K562 (cell line): ENCODE results near the gene ZNF562. TPM values are rescaled to one million over a fixed set of nuclear protein-coding genes. Genes with fewer than 3 reads are reported as not detected.
A peak's percentile ranks its signal among the peaks of the same experiment; 100 is the strongest.

ENCODE experiments used
- ATAC-seq: fragments of 200-7000 bp; cut with Tn5 transposase; 3 replicates; pipeline ENCODE4 v1.9.1; 2020; ENCODE audit warnings: moderate library complexity
- BruUV-seq: library from RNA; stranded (reverse); fragments of 400-500 nt; replicated peaks from 2 replicates; lab custom pipeline; 2021; lab: Mats Ljungman, UMichigan
- CTCF ChIA-PET: fragments of 300-600 bp; formaldehyde crosslinking; extraction: SDS; loops from one replicate; lab custom pipeline; 2021; ENCODE audit warnings: low intra/inter-chr PET ratio; lab: Yijun Ruan, JAX
- POLR2A ChIA-PET: fragments of 300-600, 350-650 bp; sonication (Branson Sonifier 250); formaldehyde crosslinking; extraction: SDS; loops from one replicate; lab custom pipeline; 2021; ENCODE audit warnings: antibody characterized with exemption, inconsistent platforms; lab: Yijun Ruan, JAX
- DNase-seq, 4 experiments: peaks; one replicate each; pipeline versions ENCODE4 v3.0.0 to v3.0.0-alpha.2; 2011 to 2018; ENCODE audit warnings: low spot score in 3 of 4, mixed read lengths in 3 of 4; ENCODE audit errors: extremely low read depth in 1 of 4
- FAIRE-seq: peaks from 2 replicates; lab custom pipeline; 2011; peaks lifted over from hg19 to GRCh38; lab: Jason Lieb, UNC
- H2AFZ ChIP-seq: 2 replicates; pipeline ENCODE4 v1.6.0; 2011; ENCODE audit warnings: low read depth, low read length, control low read depth, inconsistent platforms
- H3K27ac ChIP-seq: fragments of 200-600 bp; 3 replicates; pipeline ENCODE4 v1.8.0; 2011; ENCODE audit warnings: low read depth, mild to moderate bottlenecking, control low read depth, inconsistent platforms, low read length, moderate library complexity, mixed read lengths; ENCODE audit errors: extremely low read depth
- H3K27me3 ChIP-seq, 2 experiments: fragments of 300-600 bp in 1 of 2; 2 replicates in 1 of 2; 3 replicates in 1 of 2; pipeline versions ENCODE4 v1.6.0 to v1.8.0; 2011; ENCODE audit warnings: inconsistent platforms in 2 of 2, low read length in 2 of 2, mild to moderate bottlenecking in 1 of 2, mixed read lengths in 1 of 2, moderate library complexity in 1 of 2; ENCODE audit not compliant: control insufficient read depth in 2 of 2, insufficient read depth in 2 of 2
- H3K36me3 ChIP-seq: fragments of 300-600 bp; 3 replicates; pipeline ENCODE4 v1.8.0; 2011; ENCODE audit warnings: mild to moderate bottlenecking, low read length, inconsistent platforms; ENCODE audit not compliant: control insufficient read depth, insufficient read depth
- H3K4me1 ChIP-seq, 2 experiments: fragments of 200-600 bp in 1 of 2; replicated peaks in 1 of 2; 2 replicates in 1 of 2; 3 replicates in 1 of 2; pipeline versions ENCODE4 v1.5.1 to v1.8.0; 2011; ENCODE audit warnings: inconsistent platforms in 2 of 2, low read length in 2 of 2, mild to moderate bottlenecking in 1 of 2, mixed read lengths in 1 of 2, moderate library complexity in 1 of 2; ENCODE audit not compliant: control insufficient read depth in 2 of 2, insufficient read depth in 2 of 2
- H3K4me2 ChIP-seq: 2 replicates; pipeline ENCODE4 v1.6.1; 2011; ENCODE audit warnings: low read length, control low read depth, inconsistent platforms, mixed read lengths; ENCODE audit not compliant: insufficient read depth
- H3K4me3 ChIP-seq: fragments of 200-600 bp; sonication (generic), shearing (Covaris generic); 2 replicates; pipeline ENCODE4 v1.5.1; 2016; ENCODE audit warnings: control low read depth, inconsistent platforms
- H3K79me2 ChIP-seq: fragments of 200-600 bp; 3 replicates; pipeline ENCODE4 v1.8.0; 2011; ENCODE audit warnings: low read length, inconsistent platforms; ENCODE audit not compliant: control insufficient read depth, insufficient read depth
- H3K9ac ChIP-seq, 2 experiments: 2 replicates each; pipeline versions ENCODE4 v1.6.0 to v1.6.1; 2011; ENCODE audit warnings: low read depth in 2 of 2, low read length in 2 of 2, control low read depth in 1 of 2, inconsistent platforms in 1 of 2, mild to moderate bottlenecking in 1 of 2, mixed read lengths in 1 of 2; ENCODE audit not compliant: insufficient read depth in 1 of 2
- H3K9me1 ChIP-seq: one replicate; pipeline ENCODE4 v1.6.0; 2011; ENCODE audit warnings: inconsistent platforms, mild to moderate bottlenecking, low read length, moderate library complexity; ENCODE audit not compliant: control insufficient read depth, insufficient read depth
- H3K9me3 ChIP-seq: replicated peaks from 2 replicates; pipeline ENCODE4 v1.5.1; 2011; ENCODE audit warnings: low read depth, low read length, inconsistent platforms; ENCODE audit not compliant: control insufficient read depth, insufficient read depth
- H4K20me1 ChIP-seq: replicated peaks from 2 replicates; pipeline ENCODE4 v1.6.1; 2011; ENCODE audit warnings: low read length, inconsistent platforms, mixed read lengths; ENCODE audit not compliant: control insufficient read depth, insufficient read depth
- CHD4 ChIP-seq: fragments of 200-600 bp; sonication (generic); IDR thresholded peaks from 3 replicates; pipeline ENCODE4 v1.6.1; 2012; ENCODE audit warnings: low read depth, mild to moderate bottlenecking, mixed read lengths, low read length, inconsistent platforms; ENCODE audit not compliant: insufficient read depth, insufficient replicate concordance, poor library complexity, severe bottlenecking
- GABPB1 ChIP-seq: sonication (generic); formaldehyde crosslinking; IDR thresholded peaks from 2 replicates; pipeline ENCODE4 v1.8.0; 2022; ENCODE audit warnings: mild to moderate bottlenecking, missing genetic modification reagents
- HOXB6 ChIP-seq: fragments of 250-450 bp; sonication (Bioruptor Pico); IDR thresholded peaks from 2 replicates; pipeline ENCODE4 v1.5.1; 2022; ENCODE audit warnings: mild to moderate bottlenecking, borderline replicate concordance
- PML ChIP-seq: IDR thresholded peaks from 2 replicates; pipeline ENCODE4 v1.6.1; 2012; ENCODE audit warnings: low read length, inconsistent platforms
- POLR2A ChIP-seq: fragments of 450-650 bp; conservative IDR thresholded peaks from 2 replicates; pipeline ENCODE4 v1.6.1; 2016
- SMC3 ChIP-seq: conservative IDR thresholded peaks from 2 replicates; pipeline ENCODE4 v1.6.1; 2011; ENCODE audit warnings: low read depth, low read length, improper control_type of control experiment; ENCODE audit not compliant: insufficient read depth
- SOX6 ChIP-seq: fragments of 450-650 bp; IDR thresholded peaks from 2 replicates; pipeline ENCODE4 v1.6.1; 2014; ENCODE audit warnings: mild to moderate bottlenecking
- SP2 ChIP-seq: IDR thresholded peaks from 2 replicates; pipeline ENCODE4 v1.6.1; 2011; ENCODE audit warnings: mild to moderate bottlenecking, low read depth, low read length, moderate library complexity; ENCODE audit not compliant: poor library complexity, severe bottlenecking; ENCODE audit errors: extremely low read depth
- ZFP36 ChIP-seq: fragments of 150-350 bp; IDR thresholded peaks from 2 replicates; pipeline ENCODE4 v1.6.1; 2018; ENCODE audit warnings: low read length, low read depth; ENCODE audit not compliant: partially characterized antibody
- ZNF253 ChIP-seq: fragments of 250-450 bp; sonication (Bioruptor Pico); conservative IDR thresholded peaks from 2 replicates; pipeline ENCODE4 v1.6.1; 2021; ENCODE audit warnings: mild to moderate bottlenecking
- ZNF431 ChIP-seq: sonication (generic); formaldehyde crosslinking; IDR thresholded peaks from 2 replicates; pipeline ENCODE4 v1.8.0; 2022; ENCODE audit warnings: mild to moderate bottlenecking, missing genetic modification reagents
- WGBS: fragments of 100-300 bp; shearing (Covaris generic); methylation state at CpG from one replicate; pipeline ENCODE4 v1.1.6; 2016; ENCODE audit warnings: low coverage, mixed read lengths; ENCODE audit not compliant: insufficient coverage; ENCODE audit errors: missing lambda C conversion rate; 5-methylcytosine and 5-hydroxymethylcytosine counted together
- in situ Hi-C: fragments of 300-500 bp; cut with MboI; formaldehyde crosslinking; loops from 4 replicates; pipeline ENCODE4 v1.15.0; 2018; ENCODE audit warnings: inconsistent platforms, mixed read lengths
- intact Hi-C: fragments of 100-400 bp; cut with micrococcal nuclease; formaldehyde crosslinking; loops from 2 replicates; pipeline ENCODE4 v1.14.2; 2022
- polyA plus RNA-seq, 8 experiments: library from polyadenylated mRNA; depleted of rRNA in 4 of 8; stranded (reverse) in 5 of 8; unstranded in 3 of 8; fragments of >200 nt; fragmentation: Nextera tagmentation in 2 of 8; fragmentation: Illumina TruSeq in 1 of 8; extraction: Ambion mirVana in 2 of 8; extraction: Trizol in 1 of 8; gene quantifications; 2 replicates each; pipeline versions ENCODE4 v1.2.1 to v1.2.3, GENCODE V29; 2011 to 2014; ENCODE audit warnings: inconsistent platforms in 1 of 8, missing spikeins in 1 of 8
- total RNA-seq, 7 experiments: library from RNA; depleted of rRNA in 6 of 7; stranded (reverse); fragments of >200 nt in 6 of 7; fragmentation: Illumina TruSeq in 2 of 7; extraction: Trizol in 2 of 7; gene quantifications; 2 replicates each; pipeline versions ENCODE4 v1.2.1 to v1.2.3, GENCODE V29; 2011 to 2021; ENCODE audit warnings: low replicate concordance in 1 of 7
- TF ChIP-seq, protein P1 (sequence below), 2 experiments: fragments of 450-650 bp; IDR thresholded peaks; 2 replicates each; pipeline ENCODE4 v1.6.1; 2018; ENCODE audit warnings: mild to moderate bottlenecking in 2 of 2, low read depth in 1 of 2; ENCODE audit not compliant: partially characterized antibody in 2 of 2
- TF ChIP-seq, protein P2 (sequence below): fragments of 450-650 bp; IDR thresholded peaks from 2 replicates; pipeline ENCODE4 v1.6.1; 2016
- TF ChIP-seq, protein P3 (sequence below): fragments of 250-450 bp; sonication (Bioruptor Pico); IDR thresholded peaks from 2 replicates; pipeline ENCODE4 v1.4.0; 2020; ENCODE audit warnings: borderline replicate concordance
- TF ChIP-seq, protein P4 (sequence below): fragments of 250-450 bp; sonication (Bioruptor Pico); IDR thresholded peaks from 2 replicates; pipeline ENCODE4 v1.4.0; 2020; ENCODE audit warnings: mild to moderate bottlenecking

Gene ZNF562
- total and polyA plus RNA-seq, 9 of the 15 experiments (the other 6 are each of a cell fraction or from before 2014, with no cell fraction given): 11.8 to 46.9 (median 20.8) TPM

DNA sequence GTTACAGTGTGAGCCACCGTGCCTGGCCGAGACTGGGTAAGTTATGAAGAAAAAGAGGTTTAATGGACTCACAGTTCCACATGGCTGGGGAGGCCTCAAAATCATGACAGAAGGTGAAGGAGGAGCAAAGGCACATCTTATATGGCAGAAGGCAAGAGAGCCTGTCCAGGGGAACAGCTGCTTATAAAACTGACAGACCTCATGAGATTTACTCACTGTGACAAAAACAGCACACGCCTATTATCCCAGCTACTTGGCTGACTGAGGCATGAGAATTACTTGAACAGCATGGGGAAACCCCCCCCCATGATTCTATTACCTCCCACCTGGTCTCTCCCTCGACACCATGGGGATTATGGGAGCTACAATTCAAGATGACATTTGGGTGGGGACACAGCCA is 30.4 kb downstream of the ZNF562 start:
- Histone ChIP-seq H3K4me1 (no peaks in the 10 kb centered on the region; a peak in 1 of 5 replicates), H3K36me3 (peaks cover 17% of the 10 kb centered on the region; the same call in 2 of the 3 replicates), H3K79me2 (peaks cover 6% of the 10 kb centered on the region; the same call in 2 of the 3 replicates), H3K4me3 (no peak overlapping the region), H3K27me3 (no peaks in the 10 kb centered on the region), H3K4me2 (no peak overlapping the region), H4K20me1 (no peaks in the 10 kb centered on the region), H3K9ac (no peak overlapping the region), H3K9me3 (peaks cover 11% of the 10 kb centered on the region), H2AFZ (no peak overlapping the region), H3K9me1 (no peaks in the 10 kb centered on the region), H3K27ac (no peak overlapping the region)
- BruUV-seq: no TSS peak
- WGBS: 89% methylated on average over 4 of the region's 4 CpGs
- ATAC-seq: no peak
- in situ Hi-C loops (no loop called here), intact Hi-C loops (no loop called here)
- CTCF ChIA-PET: no interaction called here
- POLR2A ChIA-PET: interaction anchor here (0.9 to 2.1 kb wide), 2 partner anchors 10 to 68 kb away, joined by 3 to 9 read pairs; no protein-coding TSS in a partner anchor
- FAIRE-seq: no peak
- DNase-seq: no peak
- peak; percentile 91 for TF ChIP-seq ZNF431 (CRISPR knock-in tag)
- TF ChIP-seq SOX6: no peak
- TF ChIP-seq, protein P1, sequence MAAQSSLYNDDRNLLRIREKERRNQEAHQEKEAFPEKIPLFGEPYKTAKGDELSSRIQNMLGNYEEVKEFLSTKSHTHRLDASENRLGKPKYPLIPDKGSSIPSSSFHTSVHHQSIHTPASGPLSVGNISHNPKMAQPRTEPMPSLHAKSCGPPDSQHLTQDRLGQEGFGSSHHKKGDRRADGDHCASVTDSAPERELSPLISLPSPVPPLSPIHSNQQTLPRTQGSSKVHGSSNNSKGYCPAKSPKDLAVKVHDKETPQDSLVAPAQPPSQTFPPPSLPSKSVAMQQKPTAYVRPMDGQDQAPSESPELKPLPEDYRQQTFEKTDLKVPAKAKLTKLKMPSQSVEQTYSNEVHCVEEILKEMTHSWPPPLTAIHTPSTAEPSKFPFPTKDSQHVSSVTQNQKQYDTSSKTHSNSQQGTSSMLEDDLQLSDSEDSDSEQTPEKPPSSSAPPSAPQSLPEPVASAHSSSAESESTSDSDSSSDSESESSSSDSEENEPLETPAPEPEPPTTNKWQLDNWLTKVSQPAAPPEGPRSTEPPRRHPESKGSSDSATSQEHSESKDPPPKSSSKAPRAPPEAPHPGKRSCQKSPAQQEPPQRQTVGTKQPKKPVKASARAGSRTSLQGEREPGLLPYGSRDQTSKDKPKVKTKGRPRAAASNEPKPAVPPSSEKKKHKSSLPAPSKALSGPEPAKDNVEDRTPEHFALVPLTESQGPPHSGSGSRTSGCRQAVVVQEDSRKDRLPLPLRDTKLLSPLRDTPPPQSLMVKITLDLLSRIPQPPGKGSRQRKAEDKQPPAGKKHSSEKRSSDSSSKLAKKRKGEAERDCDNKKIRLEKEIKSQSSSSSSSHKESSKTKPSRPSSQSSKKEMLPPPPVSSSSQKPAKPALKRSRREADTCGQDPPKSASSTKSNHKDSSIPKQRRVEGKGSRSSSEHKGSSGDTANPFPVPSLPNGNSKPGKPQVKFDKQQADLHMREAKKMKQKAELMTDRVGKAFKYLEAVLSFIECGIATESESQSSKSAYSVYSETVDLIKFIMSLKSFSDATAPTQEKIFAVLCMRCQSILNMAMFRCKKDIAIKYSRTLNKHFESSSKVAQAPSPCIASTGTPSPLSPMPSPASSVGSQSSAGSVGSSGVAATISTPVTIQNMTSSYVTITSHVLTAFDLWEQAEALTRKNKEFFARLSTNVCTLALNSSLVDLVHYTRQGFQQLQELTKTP (IDR thresholded peaks at IDR 0.05; ENCODE audit: low read depth in 1 of 2, partially characterized antibody in 2 of 2): no peak
- no peak for TF ChIP-seq PML
- TF ChIP-seq, protein P2, sequence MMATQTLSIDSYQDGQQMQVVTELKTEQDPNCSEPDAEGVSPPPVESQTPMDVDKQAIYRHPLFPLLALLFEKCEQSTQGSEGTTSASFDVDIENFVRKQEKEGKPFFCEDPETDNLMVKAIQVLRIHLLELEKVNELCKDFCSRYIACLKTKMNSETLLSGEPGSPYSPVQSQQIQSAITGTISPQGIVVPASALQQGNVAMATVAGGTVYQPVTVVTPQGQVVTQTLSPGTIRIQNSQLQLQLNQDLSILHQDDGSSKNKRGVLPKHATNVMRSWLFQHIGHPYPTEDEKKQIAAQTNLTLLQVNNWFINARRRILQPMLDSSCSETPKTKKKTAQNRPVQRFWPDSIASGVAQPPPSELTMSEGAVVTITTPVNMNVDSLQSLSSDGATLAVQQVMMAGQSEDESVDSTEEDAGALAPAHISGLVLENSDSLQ: no peak
- TF ChIP-seq, protein P3, sequence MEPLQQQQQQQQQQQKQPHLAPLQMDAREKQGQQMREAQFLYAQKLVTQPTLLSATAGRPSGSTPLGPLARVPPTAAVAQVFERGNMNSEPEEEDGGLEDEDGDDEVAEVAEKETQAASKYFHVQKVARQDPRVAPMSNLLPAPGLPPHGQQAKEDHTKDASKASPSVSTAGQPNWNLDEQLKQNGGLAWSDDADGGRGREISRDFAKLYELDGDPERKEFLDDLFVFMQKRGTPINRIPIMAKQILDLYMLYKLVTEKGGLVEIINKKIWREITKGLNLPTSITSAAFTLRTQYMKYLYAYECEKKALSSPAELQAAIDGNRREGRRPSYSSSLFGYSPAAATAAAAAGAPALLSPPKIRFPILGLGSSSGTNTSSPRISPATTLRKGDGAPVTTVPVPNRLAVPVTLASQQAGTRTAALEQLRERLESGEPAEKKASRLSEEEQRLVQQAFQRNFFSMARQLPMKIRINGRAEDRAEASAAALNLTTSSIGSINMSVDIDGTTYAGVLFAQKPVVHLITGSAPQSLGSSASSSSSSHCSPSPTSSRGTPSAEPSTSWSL: no peak
- TF ChIP-seq HOXB6 (CRISPR knock-in tag): no peak
- no peak for TF ChIP-seq GABPB1 (CRISPR knock-in tag)
- no peak for TF ChIP-seq SP2
- TF ChIP-seq ZNF253 (CRISPR knock-in tag): no peak
- TF ChIP-seq, protein P4, sequence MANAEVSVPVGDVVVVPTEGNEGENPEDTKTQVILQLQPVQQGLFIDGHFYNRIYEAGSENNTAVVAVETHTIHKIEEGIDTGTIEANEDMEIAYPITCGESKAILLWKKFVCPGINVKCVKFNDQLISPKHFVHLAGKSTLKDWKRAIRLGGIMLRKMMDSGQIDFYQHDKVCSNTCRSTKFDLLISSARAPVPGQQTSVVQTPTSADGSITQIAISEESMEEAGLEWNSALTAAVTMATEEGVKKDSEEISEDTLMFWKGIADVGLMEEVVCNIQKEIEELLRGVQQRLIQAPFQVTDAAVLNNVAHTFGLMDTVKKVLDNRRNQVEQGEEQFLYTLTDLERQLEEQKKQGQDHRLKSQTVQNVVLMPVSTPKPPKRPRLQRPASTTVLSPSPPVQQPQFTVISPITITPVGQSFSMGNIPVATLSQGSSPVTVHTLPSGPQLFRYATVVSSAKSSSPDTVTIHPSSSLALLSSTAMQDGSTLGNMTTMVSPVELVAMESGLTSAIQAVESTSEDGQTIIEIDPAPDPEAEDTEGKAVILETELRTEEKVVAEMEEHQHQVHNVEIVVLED (CRISPR knock-in tag): no peak
- no peak for TF ChIP-seq POLR2A
- TF ChIP-seq CHD4: no peak
- no peak for TF ChIP-seq SMC3
- peak; percentile 7 for TF ChIP-seq ZFP36
